A172 (cell line): ENCODE results near the gene GABRB3. TPM values are rescaled to one million over a fixed set of nuclear protein-coding genes. Genes with fewer than 3 reads are reported as not detected.
"Not testable (repeated sequence)": the region's sequence is repeated elsewhere in the genome, so short reads cannot be mapped to it uniquely, and the experiment has no call there.

Source experiments
- DNase-seq: peaks from one replicate; pipeline ENCODE4 v3.0.0-alpha.2; 2015; ENCODE audit warnings: low spot score
- total RNA-seq: library from RNA; depleted of rRNA; stranded (reverse); fragments of >200 nt; shearing (Covaris generic); gene quantifications from 2 replicates; pipeline ENCODE4 v1.2.3, GENCODE V29; 2014

Gene GABRB3
- total RNA-seq, 1 experiment from 2014 or later = not detected

GRCh38 chr15:26736502-26737248 lies 36.2 kb downstream of the GABRB3 start:
- no peak for DNase-seq

GRCh38 chr15:26731965-26732364 lies 40.9 kb downstream of the GABRB3 start:
- DNase-seq = no peak

GRCh38 chr15:26729581-26729980 lies 43.3 kb downstream of the GABRB3 start:
- DNase-seq = no peak

GRCh38 chr15:26729030-26729429 lies 43.8 kb downstream of the GABRB3 start:
- no peak for DNase-seq

- no peak for DNase-seq
These were observed 48.3 kb downstream of the GABRB3 start for GRCh38 chr15:26724381-26725150.

- DNase-seq = no peak
These were observed 50.2 kb downstream of the GABRB3 start for GRCh38 chr15:26722621-26723160.

- DNase-seq = no peak
These were observed 51.5 kb downstream of the GABRB3 start for GRCh38 chr15:26721232-26721967.

- DNase-seq = no peak
These were observed 52.3 kb downstream of the GABRB3 start for GRCh38 chr15:26720546-26720945.

GRCh38 chr15:26719866-26720265 lies 53.0 kb downstream of the GABRB3 start:
- not testable (repeated sequence) for DNase-seq

GRCh38 chr15:26716069-26716468 lies 56.8 kb downstream of the GABRB3 start:
- no peak for DNase-seq

GRCh38 chr15:26713498-26713897 lies 59.4 kb downstream of the GABRB3 start:
- DNase-seq = no peak

GRCh38 chr15:26712335-26712734 lies 60.5 kb downstream of the GABRB3 start:
- no peak for DNase-seq

GRCh38 chr15:26711445-26711844 lies 61.4 kb downstream of the GABRB3 start:
- DNase-seq = no peak

- no peak for DNase-seq
These were observed 70.5 kb downstream of the GABRB3 start for GRCh38 chr15:26702381-26702780.

- no peak for DNase-seq
These were observed 74.3 kb downstream of the GABRB3 start for GRCh38 chr15:26698555-26698954.

- no peak for DNase-seq
These were observed 75.0 kb downstream of the GABRB3 start for GRCh38 chr15:26697913-26698312.

- no peak for DNase-seq
These were observed 81.6 kb downstream of the GABRB3 start for GRCh38 chr15:26691249-26691648.

GRCh38 chr15:26690778-26691177 lies 82.1 kb downstream of the GABRB3 start:
- DNase-seq = no peak

- DNase-seq = no peak
These were observed 83.4 kb downstream of the GABRB3 start for GRCh38 chr15:26689462-26689861.

GRCh38 chr15:26686547-26687187 lies 86.2 kb downstream of the GABRB3 start:
- no peak for DNase-seq

- no peak for DNase-seq
These were observed 90.2 kb downstream of the GABRB3 start for GRCh38 chr15:26682598-26683164.
